Germinal center (tissue), 1 donor: ENCODE results near the gene NOC2L.
"Not testable (repeated sequence)": the region's sequence is repeated elsewhere in the genome, so short reads cannot be mapped to it uniquely, and the experiment has no call there.

Experiments used
- DNase-seq: peaks from one replicate; pipeline ENCODE4 v3.0.0; 2012; ENCODE audit warnings: mixed read lengths, low spot score

Gene NOC2L

GRCh38 chr1:904310-904950, 54.6 kb downstream of the NOC2L start:
- DNase-seq, result peak; percentile 82

- peak; percentile 2 for DNase-seq
Measured at GRCh38 chr1:903721-904271, 55.3 kb downstream of the NOC2L start.

GRCh38 chr1:903305-903704, 55.8 kb downstream of the NOC2L start:
- peak; percentile 1 for DNase-seq

- no peak for DNase-seq
Measured at GRCh38 chr1:902802-903201, 56.3 kb downstream of the NOC2L start.

GRCh38 chr1:901108-901859, 57.8 kb downstream of the NOC2L start:
- peak; percentile 1 for DNase-seq

- no peak for DNase-seq
Measured at GRCh38 chr1:899636-900317, 59.3 kb downstream of the NOC2L start.

GRCh38 chr1:897951-898350, 61.1 kb downstream of the NOC2L start:
- not testable (repeated sequence) for DNase-seq

- no peak for DNase-seq
Measured at GRCh38 chr1:897226-897625, 61.8 kb downstream of the NOC2L start.
